Tibial nerve (tissue), 4 donors: ENCODE results near the gene ZCRB1.

Source experiments
- EP300 ChIP-seq, 2 donors: sonication (generic); formaldehyde crosslinking; IDR thresholded peaks; one replicate each; pipeline ENCODE4 v1.6.1; 2017; ENCODE audit warnings: antibody characterized with exemption in 2 of 2, mild to moderate bottlenecking in 1 of 2
- POLR2A ChIP-seq, 2 donors: fragments of 450-650 bp; IDR thresholded peaks; one replicate each; pipeline ENCODE4 v1.6.1; 2017; ENCODE audit warnings: antibody characterized with exemption in 2 of 2, mild to moderate bottlenecking in 2 of 2, moderate library complexity in 2 of 2
- TF ChIP-seq, protein P1 (sequence below), 5 experiments: fragments of 200-600 bp in 3 of 5; fragments of 450-650 bp in 2 of 5; sonication (generic) in 3 of 5; IDR thresholded peaks; one replicate each; pipeline ENCODE4 v1.5.1; 2016 to 2019; ENCODE audit warnings: antibody characterized with exemption in 5 of 5, mild to moderate bottlenecking in 3 of 5, moderate library complexity in 2 of 5

DNA sequence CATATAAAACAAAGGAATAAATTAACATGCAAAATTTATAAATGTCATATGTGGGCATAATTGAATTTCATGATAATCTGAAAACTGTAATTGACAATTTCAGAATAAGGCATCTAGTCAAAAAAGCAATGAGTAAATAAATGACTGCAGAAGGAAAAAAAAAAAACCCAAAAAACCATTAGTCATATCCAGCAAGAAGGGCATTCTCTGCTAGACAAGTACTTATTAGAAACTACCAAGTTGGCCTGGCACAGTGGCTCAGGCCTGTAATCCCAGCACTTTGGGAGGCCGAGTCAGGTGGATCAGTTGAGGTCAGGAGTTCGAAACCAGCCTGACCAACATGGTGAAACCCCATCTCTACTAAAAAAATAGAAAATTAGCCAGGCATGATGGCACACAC is 17.5 kb downstream of the ZCRB1 start:
- TF ChIP-seq, protein P1, sequence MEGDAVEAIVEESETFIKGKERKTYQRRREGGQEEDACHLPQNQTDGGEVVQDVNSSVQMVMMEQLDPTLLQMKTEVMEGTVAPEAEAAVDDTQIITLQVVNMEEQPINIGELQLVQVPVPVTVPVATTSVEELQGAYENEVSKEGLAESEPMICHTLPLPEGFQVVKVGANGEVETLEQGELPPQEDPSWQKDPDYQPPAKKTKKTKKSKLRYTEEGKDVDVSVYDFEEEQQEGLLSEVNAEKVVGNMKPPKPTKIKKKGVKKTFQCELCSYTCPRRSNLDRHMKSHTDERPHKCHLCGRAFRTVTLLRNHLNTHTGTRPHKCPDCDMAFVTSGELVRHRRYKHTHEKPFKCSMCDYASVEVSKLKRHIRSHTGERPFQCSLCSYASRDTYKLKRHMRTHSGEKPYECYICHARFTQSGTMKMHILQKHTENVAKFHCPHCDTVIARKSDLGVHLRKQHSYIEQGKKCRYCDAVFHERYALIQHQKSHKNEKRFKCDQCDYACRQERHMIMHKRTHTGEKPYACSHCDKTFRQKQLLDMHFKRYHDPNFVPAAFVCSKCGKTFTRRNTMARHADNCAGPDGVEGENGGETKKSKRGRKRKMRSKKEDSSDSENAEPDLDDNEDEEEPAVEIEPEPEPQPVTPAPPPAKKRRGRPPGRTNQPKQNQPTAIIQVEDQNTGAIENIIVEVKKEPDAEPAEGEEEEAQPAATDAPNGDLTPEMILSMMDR (IDR thresholded peaks at IDR 0.05): no peak
- TF ChIP-seq EP300 (IDR thresholded peaks at IDR 0.05): no peak
- no peak for TF ChIP-seq POLR2A (IDR thresholded peaks at IDR 0.05)
